IMR-90 (cell line): ENCODE measurements around the gene TMEM208. TPM values are rescaled to one million over a fixed set of nuclear protein-coding genes. Genes with fewer than 3 reads are reported as not detected.

Source experiments
- BHLHE40 ChIP-seq: fragments of 150-350 bp; IDR thresholded peaks from 2 replicates; pipeline ENCODE4 v1.6.1; 2016; ENCODE audit warnings: mild to moderate bottlenecking, low read depth, low read length
- CTCF ChIP-seq: conservative IDR thresholded peaks from 2 replicates; pipeline ENCODE4 v1.5.1; 2012; ENCODE audit warnings: mild to moderate bottlenecking, low read depth, low read length, improper control_type of control experiment
- FOS ChIP-seq: fragments of 150-350 bp; IDR thresholded peaks from 2 replicates; pipeline ENCODE4 v1.6.1; 2016; ENCODE audit warnings: low read depth, low read length
- MXI1 ChIP-seq: IDR thresholded peaks from 2 replicates; pipeline ENCODE4 v1.6.1; 2012; ENCODE audit warnings: low read depth, mild to moderate bottlenecking, low read length, moderate library complexity, borderline replicate concordance
- NFE2L2 ChIP-seq: fragments of 150-350 bp; IDR thresholded peaks from 2 replicates; pipeline ENCODE4 v1.6.1; 2016; ENCODE audit warnings: low read depth, mild to moderate bottlenecking, low read length
- RCOR1 ChIP-seq: IDR thresholded peaks from 2 replicates; pipeline ENCODE4 v1.6.1; 2012; ENCODE audit warnings: mild to moderate bottlenecking, low read length, improper control_type of control experiment; ENCODE audit not compliant: insufficient replicate concordance
- polyA plus RNA-seq, 3 experiments: library from polyadenylated mRNA; depleted of rRNA; stranded (reverse); fragments of >200 nt; gene quantifications; 2 replicates each; pipeline ENCODE4 v1.2.3, GENCODE V29; 2012; ENCODE audit warnings: low replicate concordance in 1 of 3
- total RNA-seq: library from RNA; depleted of rRNA; stranded (reverse); fragments of >200 nt; gene quantifications from 2 replicates; pipeline ENCODE4 v1.2.3, GENCODE V29; 2012

The TMEM208 gene
- total and polyA plus RNA-seq, 2 of the 4 experiments (the other 2 are of a cell fraction): 65.6 to 66.5 TPM

DNA sequence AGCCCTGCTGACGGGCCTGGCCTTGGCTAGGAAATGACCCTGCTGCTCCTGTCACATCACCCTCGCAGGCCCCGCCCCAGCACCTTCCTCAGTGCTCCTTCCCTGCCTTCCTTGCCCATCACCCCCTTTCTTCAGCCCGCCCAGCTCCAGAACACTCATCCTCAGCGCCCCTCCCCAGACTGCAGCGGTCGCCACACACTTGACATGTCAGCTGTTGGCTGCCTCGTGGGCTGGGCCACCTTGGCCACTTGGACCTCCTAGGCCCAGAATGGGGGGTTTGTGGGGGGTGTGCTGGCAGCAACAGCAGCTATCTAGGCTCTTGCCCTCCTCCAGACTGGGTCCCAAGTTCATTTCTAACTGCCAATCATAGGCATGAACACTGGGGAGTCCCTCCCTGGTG is 17.4 kb upstream of the TMEM208 start (continued):
- TF ChIP-seq CTCF: no peak
- TF ChIP-seq NFE2L2: no peak
- no peak for TF ChIP-seq RCOR1
- no peak for TF ChIP-seq MXI1
- no peak for TF ChIP-seq BHLHE40
- TF ChIP-seq FOS: no peak
